Measurements from ENCODE around the gene STIM2.
"Not testable (repeated sequence)": the region's sequence is repeated elsewhere in the genome, so short reads cannot be mapped to it uniquely, and the experiment has no call there.

The STIM2 gene

GRCh38 chr4:26867914-26868684 lies 7.5 kb downstream of the STIM2 start:
- no peak for DNase-seq (ENCODE audit: low spot score)

DNA sequence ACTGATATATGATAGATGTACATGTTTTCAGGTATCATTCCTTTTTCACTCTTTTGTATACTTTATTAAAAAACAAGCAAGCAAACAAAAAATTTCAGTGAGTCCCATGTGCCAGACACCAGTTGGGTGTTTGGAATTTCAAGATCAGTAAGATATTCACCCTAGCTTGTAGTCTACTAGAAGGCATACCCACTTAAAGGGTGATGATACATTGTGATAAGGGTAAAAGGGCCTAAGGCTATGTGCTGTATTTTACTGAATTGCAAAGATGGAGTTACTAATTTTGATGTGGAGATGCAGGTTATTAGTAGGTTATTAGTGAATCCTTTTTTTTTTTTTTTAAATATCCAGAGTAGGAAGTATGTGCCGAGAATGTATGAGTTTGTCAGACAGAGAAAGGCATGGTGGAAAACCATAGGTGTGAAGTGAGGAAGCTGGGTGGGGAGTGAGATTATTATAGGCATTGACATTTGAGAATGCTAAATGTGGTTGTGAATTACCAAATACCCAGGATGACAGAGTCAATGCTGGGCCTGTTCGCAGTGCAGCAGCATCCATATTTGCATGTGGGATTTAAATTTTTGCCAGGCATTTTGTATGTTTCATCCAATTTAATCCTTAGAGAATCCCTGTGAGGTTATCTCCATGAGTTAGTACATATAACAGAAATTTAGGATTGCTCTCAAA lies 10.1 kb downstream of the STIM2 start:
- DNase-seq (ENCODE audit: low spot score) = no peak

GRCh38 chr4:26871611-26872010 lies 11.0 kb downstream of the STIM2 start:
- no peak for DNase-seq (ENCODE audit: low spot score)

DNA sequence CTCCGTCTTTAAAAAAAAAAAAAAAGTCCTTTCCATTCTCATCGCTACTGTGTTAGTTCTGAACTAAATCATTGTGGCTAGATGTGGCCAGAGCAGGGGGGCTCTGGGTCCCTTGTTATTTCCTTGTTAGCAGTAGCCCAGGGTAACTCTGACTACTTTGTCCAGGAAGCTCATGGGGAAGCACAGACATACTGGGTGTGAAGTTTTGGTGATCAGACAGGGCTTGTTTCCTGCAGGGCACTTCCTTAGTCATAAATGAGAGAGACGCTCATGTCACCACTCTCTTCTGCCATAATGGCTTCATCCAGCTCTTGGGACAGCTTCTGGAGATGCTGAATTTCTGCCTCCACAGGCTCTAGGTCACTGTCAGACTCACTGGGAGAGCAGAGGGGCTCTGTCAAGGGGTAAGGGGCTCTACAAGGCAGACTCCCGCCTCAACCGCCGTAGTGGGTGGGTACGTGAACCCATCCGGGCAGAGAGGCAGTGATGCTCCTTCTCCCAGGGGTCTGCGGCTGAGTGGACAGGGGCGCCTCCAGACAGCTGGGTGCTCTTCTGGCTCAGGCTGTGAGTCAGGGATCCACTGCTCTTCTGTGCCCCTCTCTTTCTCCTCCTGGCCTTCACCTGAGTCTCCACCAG lies 12.9 kb downstream of the STIM2 start:
- DNase-seq (ENCODE audit: low spot score) = no peak

- no peak for DNase-seq (ENCODE audit: low spot score)
These were observed 13.5 kb downstream of the STIM2 start for GRCh38 chr4:26874110-26874509.

DNA sequence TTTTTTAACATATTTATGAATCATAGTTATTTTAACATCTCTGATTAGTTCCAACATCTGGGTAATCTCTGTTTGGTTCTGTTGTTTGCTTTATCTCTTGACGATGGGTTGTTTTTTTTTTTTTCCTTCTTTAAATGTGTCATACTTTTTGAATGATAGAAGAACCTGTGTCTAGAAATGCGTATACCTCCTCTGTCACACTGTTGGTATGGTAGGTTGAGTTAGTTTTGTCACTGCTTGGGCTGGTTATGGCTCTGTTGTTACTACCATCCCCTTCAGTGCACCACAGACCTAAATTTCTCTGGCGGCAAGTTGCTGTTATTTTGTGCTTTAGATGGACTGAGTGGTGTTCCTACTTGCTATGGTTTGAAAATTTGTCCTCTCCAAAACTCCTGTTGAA lies 16.8 kb downstream of the STIM2 start:
- no peak for DNase-seq (ENCODE audit: low spot score)

- no peak for DNase-seq (ENCODE audit: low spot score)
These were observed 17.3 kb downstream of the STIM2 start for GRCh38 chr4:26877961-26878360.

- no peak for DNase-seq (ENCODE audit: low spot score)
These were observed 18.3 kb downstream of the STIM2 start for GRCh38 chr4:26878794-26879391.

- DNase-seq (ENCODE audit: low spot score) = no peak
These were observed 19.2 kb downstream of the STIM2 start for GRCh38 chr4:26879805-26880204.

- no peak for DNase-seq (ENCODE audit: low spot score)
These were observed 23.4 kb downstream of the STIM2 start for GRCh38 chr4:26884026-26884425.

GRCh38 chr4:26884486-26884988 lies 23.9 kb downstream of the STIM2 start:
- no peak for DNase-seq (ENCODE audit: low spot score)

- DNase-seq (ENCODE audit: low spot score) = peak; percentile 51
These were observed 25.3 kb downstream of the STIM2 start for GRCh38 chr4:26885912-26886274.

GRCh38 chr4:26887143-26887542 lies 26.5 kb downstream of the STIM2 start:
- no peak for DNase-seq (ENCODE audit: low spot score)

- no peak for DNase-seq (ENCODE audit: low spot score)
These were observed 27.2 kb downstream of the STIM2 start for GRCh38 chr4:26887809-26888208.

DNA sequence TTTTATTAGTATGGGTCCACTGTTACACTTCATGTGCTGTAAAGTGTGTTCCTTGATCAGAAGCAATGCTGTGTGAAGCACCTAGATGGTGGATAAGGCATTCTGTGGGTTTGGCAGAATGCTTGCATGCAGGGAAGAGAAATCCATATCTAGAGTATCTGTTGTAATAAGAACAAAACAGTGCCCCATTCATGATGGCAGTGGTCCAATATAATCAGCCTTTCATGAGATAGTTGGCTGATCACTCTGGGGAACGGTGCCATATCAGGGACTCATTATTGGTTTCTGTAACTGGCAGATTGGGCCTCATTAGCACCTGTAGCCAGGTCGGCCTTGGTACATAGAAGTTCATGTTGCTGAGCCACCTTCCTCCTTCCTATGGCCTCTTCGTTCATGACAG lies 28.7 kb downstream of the STIM2 start:
- DNase-seq (ENCODE audit: low spot score) = no peak

DNA sequence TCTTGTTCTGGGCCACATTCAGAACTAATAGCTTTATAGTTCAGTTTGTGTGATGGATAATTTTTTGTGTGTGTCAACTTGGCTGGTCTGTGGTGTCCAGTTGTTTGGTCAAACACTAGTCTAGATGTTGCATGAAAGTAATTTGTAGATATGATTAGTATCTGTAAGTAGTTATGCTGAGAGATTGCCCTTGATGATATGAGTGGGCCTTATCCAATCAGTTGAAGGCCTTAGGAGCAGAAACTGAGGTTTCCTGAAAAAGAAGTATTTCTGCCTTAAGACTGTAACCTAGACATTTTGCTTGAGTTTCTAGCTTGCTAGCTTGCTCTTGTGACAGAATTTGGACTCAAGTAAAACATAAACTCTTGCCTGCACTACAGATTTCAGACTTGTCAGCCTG lies 30.4 kb downstream of the STIM2 start:
- no peak for DNase-seq (ENCODE audit: low spot score)

GRCh38 chr4:26891867-26892266 lies 31.2 kb downstream of the STIM2 start:
- no peak for DNase-seq (ENCODE audit: low spot score)

DNA sequence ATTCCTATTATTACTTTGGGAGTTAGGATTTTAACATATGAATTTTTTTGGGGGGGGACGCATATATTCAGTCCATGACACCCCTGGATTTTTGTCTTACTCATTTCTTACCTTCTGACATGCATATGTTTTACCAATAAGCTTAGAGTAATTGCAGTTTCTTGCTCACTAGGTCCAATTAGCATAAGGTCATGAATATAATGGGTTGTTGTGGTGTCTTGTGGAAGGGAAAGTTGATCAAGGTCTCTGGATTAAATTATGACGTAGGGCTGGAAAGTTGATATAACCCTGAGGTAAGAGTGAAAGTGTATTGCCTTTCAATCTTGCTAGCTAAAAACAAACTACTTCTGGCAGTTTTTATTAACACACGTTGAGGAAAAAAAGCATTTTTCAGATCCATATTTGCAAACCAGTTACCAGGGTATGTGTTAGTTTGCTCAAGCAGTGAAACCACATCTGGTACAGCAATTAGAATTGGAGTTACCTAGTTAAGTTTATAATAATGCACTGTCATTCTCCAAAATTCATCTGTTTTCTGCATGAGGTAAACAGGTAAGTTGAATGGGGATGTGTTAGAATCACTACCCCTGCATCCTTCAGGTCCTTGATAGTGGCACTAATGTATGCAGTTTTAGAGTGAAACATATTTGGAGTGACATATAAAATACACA lies 32.0 kb downstream of the STIM2 start:
- no peak for DNase-seq (ENCODE audit: low spot score)

- DNase-seq (ENCODE audit: low spot score) = no peak
These were observed 32.9 kb downstream of the STIM2 start for GRCh38 chr4:26893491-26893890.

DNA sequence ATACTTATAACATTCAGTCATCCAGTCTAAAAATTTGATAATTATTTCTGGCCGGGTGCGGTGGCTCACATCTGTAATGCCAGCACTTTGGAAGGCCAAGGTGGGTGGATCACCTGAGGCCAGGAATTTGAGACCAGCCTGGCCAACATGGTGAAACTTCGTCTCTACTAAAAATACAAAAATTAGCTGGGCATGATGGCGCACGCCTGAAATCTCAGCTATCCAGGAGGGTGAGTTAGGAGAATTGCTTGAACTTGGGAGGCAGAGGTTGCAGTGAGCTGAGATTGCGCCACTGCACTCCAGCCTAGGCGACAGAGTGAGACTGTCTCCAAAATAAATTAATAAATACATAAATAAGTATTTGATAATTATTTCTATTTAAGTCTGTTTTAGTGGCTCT lies 34.2 kb downstream of the STIM2 start:
- not testable (repeated sequence) for DNase-seq (ENCODE audit: low spot score)

DNA sequence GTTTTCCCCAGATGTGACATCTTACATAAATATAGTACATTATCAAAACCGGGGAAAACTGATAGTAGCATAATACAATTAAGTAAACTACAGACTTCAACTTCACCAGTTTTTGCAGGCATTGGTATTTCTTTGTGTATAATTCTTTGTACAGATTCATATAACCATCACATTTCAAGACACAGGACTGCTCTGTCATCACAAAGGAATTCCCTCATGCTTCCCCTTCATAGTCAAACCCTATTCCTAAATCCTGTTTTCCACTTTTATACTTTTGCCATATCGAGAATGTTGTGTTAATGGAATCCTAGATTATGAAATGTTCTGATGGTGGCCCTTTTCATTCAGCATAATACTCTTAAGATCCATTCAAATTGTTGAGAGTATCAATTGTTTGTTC lies 36.0 kb downstream of the STIM2 start:
- DNase-seq (ENCODE audit: low spot score) = no peak

- DNase-seq (ENCODE audit: low spot score) = no peak
These were observed 39.4 kb downstream of the STIM2 start for GRCh38 chr4:26899991-26900390.

All from globus pallidus (tissue), 1 donor.